GM23338 (cell line): ENCODE measurements around the gene SLC37A3. TPM values are rescaled to one million over a fixed set of nuclear protein-coding genes. Genes with fewer than 3 reads are reported as not detected.
A peak's percentile ranks its signal among the peaks of the same experiment; 100 is the strongest.
"Not testable (repeated sequence)": the region's sequence is repeated elsewhere in the genome, so short reads cannot be mapped to it uniquely, and the experiment has no call there.

Experiments used
- ATAC-seq: fragments of 200-7000 bp; cut with Tn5 transposase; 3 replicates; pipeline ENCODE4 v1.9.1; 2020
- DNase-seq: peaks from one replicate; pipeline ENCODE4 v3.0.0-alpha.2; 2015; ENCODE audit warnings: low spot score
- H2AFZ ChIP-seq: fragments of 200-600 bp; sonication (generic); 2 replicates; pipeline ENCODE4 v1.8.0; 2016; ENCODE audit warnings: antibody characterized with exemption, mild to moderate bottlenecking, moderate library complexity
- H3F3A ChIP-seq: fragments of 200-600 bp; sonication (generic); replicated peaks from 2 replicates; pipeline ENCODE4 v1.8.0; 2017; ENCODE audit warnings: antibody characterized with exemption, mixed run types, low read depth
- H3K27ac ChIP-seq: fragments of 200-600 bp; sonication (generic); 2 replicates; pipeline ENCODE4 v1.6.1; 2016; ENCODE audit warnings: low read depth
- H3K27me3 ChIP-seq: fragments of 200-600 bp; sonication (generic); 2 replicates; pipeline ENCODE4 v1.8.0; 2016; ENCODE audit warnings: mild to moderate bottlenecking, mixed run types, moderate library complexity; ENCODE audit not compliant: insufficient read depth
- H3K36me3 ChIP-seq: fragments of 200-600 bp; sonication (generic); 2 replicates; pipeline ENCODE4 v1.8.0; 2016; ENCODE audit warnings: mild to moderate bottlenecking; ENCODE audit not compliant: insufficient read depth
- H3K4me1 ChIP-seq: fragments of 200-600 bp; sonication (generic); 2 replicates; pipeline ENCODE4 v1.8.0; 2016; ENCODE audit warnings: mild to moderate bottlenecking, moderate library complexity; ENCODE audit not compliant: insufficient read depth
- H3K4me2 ChIP-seq: fragments of 200-600 bp; sonication (generic); 2 replicates; pipeline ENCODE4 v1.7.1; 2017; ENCODE audit warnings: mixed run types
- H3K4me3 ChIP-seq: fragments of 200-600 bp; sonication (generic); 2 replicates; pipeline ENCODE4 v1.6.1; 2016; ENCODE audit warnings: mixed run types
- H3K79me2 ChIP-seq: fragments of 200-600 bp; sonication (generic); replicated peaks from 2 replicates; pipeline ENCODE4 v1.8.0; 2017; ENCODE audit warnings: mild to moderate bottlenecking; ENCODE audit not compliant: insufficient read depth
- H3K9me2 ChIP-seq: fragments of 200-600 bp; sonication (generic); 2 replicates; pipeline ENCODE4 v1.8.0; 2017; ENCODE audit not compliant: insufficient read depth
- H4K20me1 ChIP-seq: fragments of 200-600 bp; sonication (generic); replicated peaks from 2 replicates; pipeline ENCODE4 v1.8.0; 2017; ENCODE audit warnings: mild to moderate bottlenecking; ENCODE audit not compliant: insufficient read depth
- H3K27ac Mint-ChIP-seq: 2 replicates; pipeline ENCODE4 v1.8.0; 2020; ENCODE audit warnings: inconsistent platforms, mild to moderate bottlenecking, moderate library complexity, mixed read lengths
- H3K27me3 Mint-ChIP-seq: 3 replicates; pipeline ENCODE4 v1.8.0; 2022; ENCODE audit warnings: low read depth, mild to moderate bottlenecking, moderate library complexity, mixed read lengths, inconsistent platforms; ENCODE audit not compliant: insufficient read depth, poor library complexity
- H3K36me3 Mint-ChIP-seq: 3 replicates; pipeline ENCODE4 v1.8.0; 2021; ENCODE audit warnings: low read depth, mild to moderate bottlenecking, inconsistent platforms, moderate library complexity, mixed read lengths
- H3K4me1 Mint-ChIP-seq: 3 replicates; pipeline ENCODE4 v1.8.0; 2020; ENCODE audit warnings: mild to moderate bottlenecking, inconsistent platforms, mixed read lengths
- H3K4me3 Mint-ChIP-seq: 3 replicates; pipeline ENCODE4 v1.8.0; 2021; ENCODE audit warnings: moderate library complexity, mild to moderate bottlenecking, inconsistent platforms, mixed read lengths
- H3K9me3 Mint-ChIP-seq: 3 replicates; pipeline ENCODE4 v1.8.0; 2020; ENCODE audit warnings: moderate library complexity, mild to moderate bottlenecking, inconsistent platforms, mixed read lengths
- CREB1 ChIP-seq: fragments of 250-450 bp; sonication (Bioruptor Pico); IDR thresholded peaks from 2 replicates; pipeline ENCODE4 v1.5.0; 2020; ENCODE audit warnings: low read depth, mild to moderate bottlenecking, moderate library complexity
- JUNB ChIP-seq: IDR thresholded peaks from one replicate; pipeline ENCODE4 v1.6.1; 2016; ENCODE audit warnings: antibody characterized with exemption; ENCODE audit not compliant: unreplicated experiment
- POLR2AphosphoS5 ChIP-seq: IDR thresholded peaks from 2 replicates; pipeline ENCODE4 v1.6.1; 2016; ENCODE audit warnings: antibody characterized with exemption, low read depth
- STAT1 ChIP-seq: IDR thresholded peaks from one replicate; pipeline ENCODE4 v1.6.1; 2016; ENCODE audit warnings: antibody characterized with exemption; ENCODE audit not compliant: unreplicated experiment
- ZNF114 ChIP-seq: fragments of 250-450 bp; sonication (Bioruptor Pico); IDR thresholded peaks from 2 replicates; pipeline ENCODE4 v1.5.0; 2020; ENCODE audit warnings: mild to moderate bottlenecking, moderate library complexity
- ZNF331 ChIP-seq: fragments of 250-450 bp; sonication (Bioruptor Pico); IDR thresholded peaks from 2 replicates; pipeline ENCODE4 v1.5.0; 2020; ENCODE audit warnings: low read depth, mild to moderate bottlenecking, moderate library complexity
- polyA plus RNA-seq: library from polyadenylated mRNA; unstranded; fragments of >200 nt; fragmentation: Nextera tagmentation; extraction: Ambion mirVana; gene quantifications from 2 replicates; pipeline ENCODE4 v1.2.1, GENCODE V29; 2016
- total RNA-seq: library from RNA; depleted of rRNA; stranded (reverse); fragments of >200 nt; shearing (Covaris generic); gene quantifications from 2 replicates; pipeline ENCODE4 v1.2.3, GENCODE V29; 2014
- TF ChIP-seq, protein P1 (sequence below), 2 experiments: fragments of 200-600 bp in 1 of 2; sonication (generic) in 1 of 2; conservative IDR thresholded peaks; 2 replicates each; pipeline versions ENCODE4 v1.5.1 to v1.6.1; 2016 to 2017; ENCODE audit warnings: antibody characterized with exemption in 2 of 2, low read depth in 2 of 2, mild to moderate bottlenecking in 2 of 2, moderate library complexity in 1 of 2
- TF ChIP-seq, protein P2 (sequence below): IDR thresholded peaks from 2 replicates; pipeline ENCODE4 v1.6.1; 2016; ENCODE audit warnings: antibody characterized with exemption

The SLC37A3 gene
- total and polyA plus RNA-seq, 2 experiments from 2014 or later: 35.6 to 86.2 TPM

DNA sequence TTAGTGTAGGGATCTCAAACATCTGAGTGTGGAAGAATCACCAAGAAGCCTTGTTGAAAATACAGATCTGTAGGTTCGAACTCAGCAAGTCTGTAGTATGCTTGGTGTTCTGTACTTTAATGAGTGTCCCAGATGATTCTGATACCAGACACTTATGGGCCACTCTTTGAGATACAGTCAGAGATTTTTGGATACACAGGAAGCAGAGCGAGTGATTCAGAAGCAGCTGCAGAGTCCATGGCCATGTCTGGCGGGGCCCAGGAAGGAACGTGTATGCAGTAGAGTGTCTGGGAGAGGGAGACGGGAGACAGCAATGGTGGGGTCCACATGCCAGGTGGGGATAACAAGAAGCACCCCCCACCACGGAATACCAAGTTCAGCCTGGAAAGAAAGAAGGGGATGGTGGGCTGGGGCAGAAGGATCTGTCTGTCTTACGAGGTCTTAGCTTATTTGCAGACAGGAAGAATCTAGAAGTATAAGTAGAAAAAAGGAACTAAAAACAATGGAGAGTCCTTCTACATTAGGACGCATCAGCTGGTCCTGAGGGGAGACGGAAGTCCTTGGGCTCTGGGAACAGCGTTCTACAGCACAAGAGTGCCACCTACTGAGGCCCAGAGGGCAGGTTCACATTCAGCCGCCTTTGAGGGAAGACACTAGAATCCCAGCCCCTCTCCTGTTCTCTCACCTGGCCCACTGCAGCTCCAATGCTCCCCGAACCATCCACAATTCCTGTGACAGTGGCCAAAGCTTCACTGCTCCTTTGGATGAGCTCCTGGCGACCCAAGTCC lies 55.4 kb downstream of the SLC37A3 start:
- no peaks in the 10 kb centered on the region for H3K4me1 ChIP-seq
- H3K4me1 Mint-ChIP-seq: no peaks in the 10 kb centered on the region
- no peak overlapping the region for H3K27ac Mint-ChIP-seq
- H2AFZ ChIP-seq: no peak overlapping the region
- no peaks in the 10 kb centered on the region for H3K9me2 ChIP-seq
- peaks cover 61% of the 10 kb centered on the region for H3K36me3 Mint-ChIP-seq
- no peaks in the 10 kb centered on the region for H3K27me3 ChIP-seq
- peaks cover 6% of the 10 kb centered on the region; the same call in 1 of the 2 replicates for H4K20me1 ChIP-seq
- H3K79me2 ChIP-seq: no peaks in the 10 kb centered on the region
- no peaks in the 10 kb centered on the region for H3K9me3 Mint-ChIP-seq
- no peaks in the 10 kb centered on the region for H3F3A ChIP-seq
- TF ChIP-seq, protein P1, sequence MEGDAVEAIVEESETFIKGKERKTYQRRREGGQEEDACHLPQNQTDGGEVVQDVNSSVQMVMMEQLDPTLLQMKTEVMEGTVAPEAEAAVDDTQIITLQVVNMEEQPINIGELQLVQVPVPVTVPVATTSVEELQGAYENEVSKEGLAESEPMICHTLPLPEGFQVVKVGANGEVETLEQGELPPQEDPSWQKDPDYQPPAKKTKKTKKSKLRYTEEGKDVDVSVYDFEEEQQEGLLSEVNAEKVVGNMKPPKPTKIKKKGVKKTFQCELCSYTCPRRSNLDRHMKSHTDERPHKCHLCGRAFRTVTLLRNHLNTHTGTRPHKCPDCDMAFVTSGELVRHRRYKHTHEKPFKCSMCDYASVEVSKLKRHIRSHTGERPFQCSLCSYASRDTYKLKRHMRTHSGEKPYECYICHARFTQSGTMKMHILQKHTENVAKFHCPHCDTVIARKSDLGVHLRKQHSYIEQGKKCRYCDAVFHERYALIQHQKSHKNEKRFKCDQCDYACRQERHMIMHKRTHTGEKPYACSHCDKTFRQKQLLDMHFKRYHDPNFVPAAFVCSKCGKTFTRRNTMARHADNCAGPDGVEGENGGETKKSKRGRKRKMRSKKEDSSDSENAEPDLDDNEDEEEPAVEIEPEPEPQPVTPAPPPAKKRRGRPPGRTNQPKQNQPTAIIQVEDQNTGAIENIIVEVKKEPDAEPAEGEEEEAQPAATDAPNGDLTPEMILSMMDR (conservative IDR thresholded peaks at IDR 0.05; ENCODE audit: low read depth in 2 of 2): peak; percentile 64 to 90
- no peak for TF ChIP-seq CREB1 (CRISPR knock-in tag)
- TF ChIP-seq STAT1: no peak
- TF ChIP-seq, protein P2, sequence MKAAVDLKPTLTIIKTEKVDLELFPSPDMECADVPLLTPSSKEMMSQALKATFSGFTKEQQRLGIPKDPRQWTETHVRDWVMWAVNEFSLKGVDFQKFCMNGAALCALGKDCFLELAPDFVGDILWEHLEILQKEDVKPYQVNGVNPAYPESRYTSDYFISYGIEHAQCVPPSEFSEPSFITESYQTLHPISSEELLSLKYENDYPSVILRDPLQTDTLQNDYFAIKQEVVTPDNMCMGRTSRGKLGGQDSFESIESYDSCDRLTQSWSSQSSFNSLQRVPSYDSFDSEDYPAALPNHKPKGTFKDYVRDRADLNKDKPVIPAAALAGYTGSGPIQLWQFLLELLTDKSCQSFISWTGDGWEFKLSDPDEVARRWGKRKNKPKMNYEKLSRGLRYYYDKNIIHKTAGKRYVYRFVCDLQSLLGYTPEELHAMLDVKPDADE: no peak
- peaks cover 2% of the 10 kb centered on the region for H3K27me3 Mint-ChIP-seq
- no peak overlapping the region for H3K4me2 ChIP-seq
- no peak overlapping the region for H3K4me3 ChIP-seq
- DNase-seq (peak; percentile 80), ATAC-seq (peak; percentile 100)
- H3K27ac ChIP-seq: no peak overlapping the region
- H3K36me3 ChIP-seq: peaks cover 44% of the 10 kb centered on the region
- H3K4me3 Mint-ChIP-seq: no peak overlapping the region

DNA sequence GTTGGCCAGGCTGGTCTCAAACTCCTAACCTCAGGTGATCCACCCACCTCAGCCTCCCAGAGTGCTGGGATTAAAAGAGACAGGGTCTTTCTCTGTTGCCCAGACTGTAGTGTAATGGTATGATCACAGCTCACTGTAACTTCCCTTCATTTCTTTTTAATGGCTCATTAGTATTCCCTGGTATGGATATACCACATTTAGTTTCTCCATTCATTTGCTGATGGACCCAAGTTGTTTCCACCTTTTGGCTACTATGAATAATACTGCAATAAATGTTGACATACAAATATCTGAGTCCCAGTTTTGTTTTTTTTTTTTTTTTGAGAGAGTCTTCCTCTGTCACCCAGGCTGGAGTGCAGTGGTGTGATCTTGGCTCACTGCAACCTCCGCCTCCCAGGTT lies 59.4 kb downstream of the SLC37A3 start:
- not testable (repeated sequence) for H3K4me1 ChIP-seq, H3K9me3 Mint-ChIP-seq, H2AFZ ChIP-seq, H3K27me3 ChIP-seq, H3K27ac Mint-ChIP-seq, H3K27me3 Mint-ChIP-seq, H3K4me3 Mint-ChIP-seq, H3K4me1 Mint-ChIP-seq, H3F3A ChIP-seq, DNase-seq, H3K9me2 ChIP-seq, ATAC-seq, H3K4me2 ChIP-seq, H3K27ac ChIP-seq, H3K79me2 ChIP-seq, H3K4me3 ChIP-seq, H4K20me1 ChIP-seq
- peaks cover 43% of the 10 kb centered on the region for H3K36me3 ChIP-seq
- peaks cover 74% of the 10 kb centered on the region for H3K36me3 Mint-ChIP-seq

DNA sequence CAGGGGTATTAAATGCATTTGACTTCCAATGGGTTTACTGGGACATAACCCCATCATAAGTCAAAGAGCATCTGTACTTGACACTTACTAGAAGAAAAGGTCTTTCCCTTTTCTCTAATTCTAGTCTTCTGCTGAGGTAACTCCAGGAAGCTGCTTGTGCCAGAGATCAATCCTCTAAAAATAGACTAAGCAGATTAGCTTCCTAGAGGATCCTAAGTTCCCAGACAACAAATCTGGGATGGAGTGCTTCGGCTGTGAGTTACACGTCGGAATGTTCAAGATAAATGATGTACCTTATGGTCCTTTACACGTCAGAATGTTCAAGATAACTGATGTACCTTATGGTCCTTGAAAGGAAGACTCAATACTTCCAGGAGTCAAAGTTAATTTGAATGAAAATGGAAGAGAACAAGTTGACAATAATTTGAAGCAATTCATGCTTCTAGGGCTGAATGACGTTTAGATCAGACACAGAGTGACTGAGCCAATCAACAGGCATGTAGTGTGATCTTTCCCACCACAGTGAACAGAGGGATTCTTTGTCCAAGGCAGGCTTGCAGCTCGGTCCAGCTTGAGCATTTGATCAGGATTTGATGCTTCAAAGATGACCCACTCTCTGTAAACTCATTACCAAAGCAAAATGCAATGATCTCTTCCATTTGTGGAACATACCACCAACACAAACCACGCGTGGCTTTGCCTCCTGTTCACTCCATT lies 63.8 kb downstream of the SLC37A3 start:
- H3K27me3 ChIP-seq: no peaks in the 10 kb centered on the region
- Mint-ChIP-seq H3K36me3 (peaks cover 38% of the 10 kb centered on the region), H3K27ac (no peak overlapping the region), H3K4me1 (no peaks in the 10 kb centered on the region), H3K4me3 (no peak overlapping the region), H3K9me3 (no peaks in the 10 kb centered on the region), H3K27me3 (peaks cover 9% of the 10 kb centered on the region)
- H3K27ac ChIP-seq: no peak overlapping the region
- ATAC-seq (no peak), DNase-seq (no peak)
- H3K36me3 ChIP-seq: peaks cover 19% of the 10 kb centered on the region
- H3F3A ChIP-seq: no peaks in the 10 kb centered on the region; the same call in 1 of the 2 replicates
- H3K79me2 ChIP-seq: no peaks in the 10 kb centered on the region
- H4K20me1 ChIP-seq: no peaks in the 10 kb centered on the region
- H3K4me1 ChIP-seq: no peaks in the 10 kb centered on the region
- no peak for TF ChIP-seq POLR2AphosphoS5
- TF ChIP-seq ZNF114 (CRISPR knock-in tag): no peak
- no peak for TF ChIP-seq JUNB
- TF ChIP-seq ZNF331 (CRISPR knock-in tag): no peak
- TF ChIP-seq, protein P1 (conservative IDR thresholded peaks at IDR 0.05; ENCODE audit: low read depth in 2 of 2): no peak
- no peaks in the 10 kb centered on the region for H3K9me2 ChIP-seq
- H2AFZ ChIP-seq: no peak overlapping the region
- H3K4me3 ChIP-seq: no peak overlapping the region
- no peak overlapping the region for H3K4me2 ChIP-seq
